ENCODE results near the gene PRKAG2. TPM values are rescaled to one million over a fixed set of nuclear protein-coding genes. Genes with fewer than 3 reads are reported as not detected.

Gene PRKAG2
- total and polyA plus RNA-seq, 4 donors = 3.6 to 25.1 (median 16.8) TPM

DNA sequence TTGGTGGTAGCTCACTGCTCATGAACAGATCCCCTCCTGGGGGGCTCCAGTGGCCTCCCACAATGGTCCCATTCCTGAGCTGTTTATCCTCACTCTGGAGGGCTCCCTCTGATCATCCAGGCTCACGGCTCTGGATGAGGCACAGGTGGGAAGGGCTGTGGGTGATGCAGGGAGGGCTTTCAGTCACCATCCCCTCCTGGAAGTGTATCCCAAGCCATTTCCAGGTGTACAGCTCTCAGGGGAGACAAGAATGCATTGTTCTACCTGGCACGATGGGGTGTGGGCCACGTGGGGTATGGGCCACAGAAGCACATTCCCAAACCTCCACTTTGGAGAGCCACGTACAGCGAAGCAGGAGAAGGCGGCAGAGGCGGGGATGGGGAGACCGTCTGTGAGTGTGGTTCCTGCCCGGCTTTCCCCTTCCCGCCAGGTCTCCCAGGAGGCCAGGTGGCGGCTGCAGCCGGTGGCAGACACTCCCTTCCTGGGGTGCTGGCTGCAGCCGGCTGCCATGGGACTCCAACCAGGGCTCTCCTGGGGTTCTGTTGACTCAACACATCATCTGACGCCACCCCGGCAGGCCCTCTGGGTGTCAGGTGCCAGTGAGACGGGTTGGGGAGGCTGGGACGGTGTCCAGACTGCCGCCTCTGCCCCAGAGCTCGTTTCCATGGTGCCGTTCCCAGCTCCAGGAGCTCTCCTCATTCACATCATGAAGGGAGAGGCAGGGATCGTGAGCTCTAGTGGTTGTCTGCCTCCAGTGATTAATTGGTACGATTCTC lies 187.5 kb downstream of the PRKAG2 start:
- Histone ChIP-seq H3K9me3 (ENCODE audit: control insufficient read depth in 4 of 4, low read length in 3 of 4) (no peaks in the 10 kb centered on the region), H3K36me3 (ENCODE audit: control insufficient read depth in 4 of 4, insufficient read depth in 3 of 4, low read depth in 1 of 4, low read length in 3 of 4) (peaks cover 0 to 7% (median 3%) of the 10 kb centered on the region in 4 donors), H3K4me3 (ENCODE audit: low read depth in 1 of 3, low read length in 3 of 3) (no peak overlapping the region), H3K27ac (ENCODE audit: low read depth in 1 of 2, low read length in 2 of 2) (no peak overlapping the region), H3K4me1 (ENCODE audit: control insufficient read depth in 4 of 4, insufficient read depth in 4 of 4, low read length in 3 of 4) (peaks cover 0 to 2% (median 1%) of the 10 kb centered on the region in 4 donors), H3K9ac (ENCODE audit: low read depth in 1 of 2, low read length in 2 of 2) (no peak overlapping the region), H3K27me3 (ENCODE audit: control insufficient read depth in 4 of 4, insufficient read depth in 4 of 4, low read length in 3 of 4) (no peaks in the 10 kb centered on the region)
- 86% methylated on average over 22 of the region's 22 CpGs for WGBS
- no peak for TF ChIP-seq JUND (IDR thresholded peaks at IDR 0.05)
- no peak for TF ChIP-seq YY1 (IDR thresholded peaks at IDR 0.05)
- no peak for TF ChIP-seq HNF4A (conservative IDR thresholded peaks at IDR 0.05)
- no peak for TF ChIP-seq GABPA (IDR thresholded peaks at IDR 0.05 in 1 of 2, conservative IDR thresholded peaks at IDR 0.05 in 1 of 2)
- no peak for TF ChIP-seq FOXA2 (IDR thresholded peaks at IDR 0.05)
- DNase-seq (ENCODE audit: low spot score) = no peak

DNA sequence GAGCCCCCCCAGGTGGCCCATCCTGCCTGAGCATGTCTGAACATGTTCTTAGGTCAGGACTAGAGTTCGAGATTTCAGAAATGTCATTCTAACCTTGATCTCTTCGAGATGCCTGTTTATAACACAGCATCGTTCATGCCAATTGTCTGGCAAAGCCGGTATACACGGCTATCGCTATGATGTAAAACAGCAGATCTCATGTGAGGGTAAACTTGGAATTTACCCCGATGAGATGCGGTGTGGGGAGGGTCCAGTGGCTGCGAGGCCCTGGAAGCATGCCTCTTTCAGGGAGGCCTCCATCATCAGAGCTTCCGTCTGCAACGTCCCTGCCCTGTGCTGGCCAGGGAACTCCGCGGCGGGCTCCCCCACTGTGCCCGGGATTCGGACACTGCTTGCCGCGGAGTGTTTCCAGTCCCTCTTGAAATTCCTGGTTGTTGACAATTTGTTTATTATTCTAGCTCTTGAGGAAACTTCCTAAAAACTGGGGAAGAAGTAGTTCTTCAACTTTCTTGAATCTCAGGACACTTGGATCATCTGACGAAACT lies 188.6 kb downstream of the PRKAG2 start:
- TF ChIP-seq HNF4A (conservative IDR thresholded peaks at IDR 0.05) = no peak
- no peak for TF ChIP-seq HNF4G (IDR thresholded peaks at IDR 0.05)
- TF ChIP-seq, protein P1, sequence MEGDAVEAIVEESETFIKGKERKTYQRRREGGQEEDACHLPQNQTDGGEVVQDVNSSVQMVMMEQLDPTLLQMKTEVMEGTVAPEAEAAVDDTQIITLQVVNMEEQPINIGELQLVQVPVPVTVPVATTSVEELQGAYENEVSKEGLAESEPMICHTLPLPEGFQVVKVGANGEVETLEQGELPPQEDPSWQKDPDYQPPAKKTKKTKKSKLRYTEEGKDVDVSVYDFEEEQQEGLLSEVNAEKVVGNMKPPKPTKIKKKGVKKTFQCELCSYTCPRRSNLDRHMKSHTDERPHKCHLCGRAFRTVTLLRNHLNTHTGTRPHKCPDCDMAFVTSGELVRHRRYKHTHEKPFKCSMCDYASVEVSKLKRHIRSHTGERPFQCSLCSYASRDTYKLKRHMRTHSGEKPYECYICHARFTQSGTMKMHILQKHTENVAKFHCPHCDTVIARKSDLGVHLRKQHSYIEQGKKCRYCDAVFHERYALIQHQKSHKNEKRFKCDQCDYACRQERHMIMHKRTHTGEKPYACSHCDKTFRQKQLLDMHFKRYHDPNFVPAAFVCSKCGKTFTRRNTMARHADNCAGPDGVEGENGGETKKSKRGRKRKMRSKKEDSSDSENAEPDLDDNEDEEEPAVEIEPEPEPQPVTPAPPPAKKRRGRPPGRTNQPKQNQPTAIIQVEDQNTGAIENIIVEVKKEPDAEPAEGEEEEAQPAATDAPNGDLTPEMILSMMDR (IDR thresholded peaks at IDR 0.05; ENCODE audit: low read depth, low read length, missing input control) = no peak
- no peak for TF ChIP-seq GABPA (IDR thresholded peaks at IDR 0.05 in 1 of 2, conservative IDR thresholded peaks at IDR 0.05 in 1 of 2)
- TF ChIP-seq FOXA2 (IDR thresholded peaks at IDR 0.05) = no peak
- TF ChIP-seq, protein P2, sequence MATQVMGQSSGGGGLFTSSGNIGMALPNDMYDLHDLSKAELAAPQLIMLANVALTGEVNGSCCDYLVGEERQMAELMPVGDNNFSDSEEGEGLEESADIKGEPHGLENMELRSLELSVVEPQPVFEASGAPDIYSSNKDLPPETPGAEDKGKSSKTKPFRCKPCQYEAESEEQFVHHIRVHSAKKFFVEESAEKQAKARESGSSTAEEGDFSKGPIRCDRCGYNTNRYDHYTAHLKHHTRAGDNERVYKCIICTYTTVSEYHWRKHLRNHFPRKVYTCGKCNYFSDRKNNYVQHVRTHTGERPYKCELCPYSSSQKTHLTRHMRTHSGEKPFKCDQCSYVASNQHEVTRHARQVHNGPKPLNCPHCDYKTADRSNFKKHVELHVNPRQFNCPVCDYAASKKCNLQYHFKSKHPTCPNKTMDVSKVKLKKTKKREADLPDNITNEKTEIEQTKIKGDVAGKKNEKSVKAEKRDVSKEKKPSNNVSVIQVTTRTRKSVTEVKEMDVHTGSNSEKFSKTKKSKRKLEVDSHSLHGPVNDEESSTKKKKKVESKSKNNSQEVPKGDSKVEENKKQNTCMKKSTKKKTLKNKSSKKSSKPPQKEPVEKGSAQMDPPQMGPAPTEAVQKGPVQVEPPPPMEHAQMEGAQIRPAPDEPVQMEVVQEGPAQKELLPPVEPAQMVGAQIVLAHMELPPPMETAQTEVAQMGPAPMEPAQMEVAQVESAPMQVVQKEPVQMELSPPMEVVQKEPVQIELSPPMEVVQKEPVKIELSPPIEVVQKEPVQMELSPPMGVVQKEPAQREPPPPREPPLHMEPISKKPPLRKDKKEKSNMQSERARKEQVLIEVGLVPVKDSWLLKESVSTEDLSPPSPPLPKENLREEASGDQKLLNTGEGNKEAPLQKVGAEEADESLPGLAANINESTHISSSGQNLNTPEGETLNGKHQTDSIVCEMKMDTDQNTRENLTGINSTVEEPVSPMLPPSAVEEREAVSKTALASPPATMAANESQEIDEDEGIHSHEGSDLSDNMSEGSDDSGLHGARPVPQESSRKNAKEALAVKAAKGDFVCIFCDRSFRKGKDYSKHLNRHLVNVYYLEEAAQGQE (IDR thresholded peaks at IDR 0.05) = no peak
- TF ChIP-seq SP1 (IDR thresholded peaks at IDR 0.05) = no peak
- TF ChIP-seq TAF1 (conservative IDR thresholded peaks at IDR 0.05) = no peak
- Histone ChIP-seq H3K36me3 (ENCODE audit: control insufficient read depth in 4 of 4, insufficient read depth in 3 of 4, low read depth in 1 of 4, low read length in 3 of 4) (peaks cover 0 to 7% (median 3%) of the 10 kb centered on the region in 4 donors), H3K9me3 (ENCODE audit: control insufficient read depth in 4 of 4, low read length in 3 of 4) (no peaks in the 10 kb centered on the region), H3K27ac (ENCODE audit: low read depth in 1 of 2, low read length in 2 of 2) (no peak overlapping the region), H3K27me3 (ENCODE audit: control insufficient read depth in 4 of 4, insufficient read depth in 4 of 4, low read length in 3 of 4) (no peaks in the 10 kb centered on the region), H3K4me1 (ENCODE audit: control insufficient read depth in 4 of 4, insufficient read depth in 4 of 4, low read length in 3 of 4) (peaks cover 0 to 2% (median 0%) of the 10 kb centered on the region in 4 donors), H3K9ac (ENCODE audit: low read depth in 1 of 2, low read length in 2 of 2) (no peak overlapping the region), H3K4me3 (ENCODE audit: low read depth in 1 of 3, low read length in 3 of 3) (no peak overlapping the region)
- DNase-seq (ENCODE audit: low spot score) = no peak
- 93% methylated on average over 19 of the region's 19 CpGs for WGBS
